Frontal cortex (tissue), 4 donors: ENCODE data around the gene ECE1. TPM values are rescaled to one million over a fixed set of nuclear protein-coding genes. Genes with fewer than 3 reads are reported as not detected.
"Not testable (repeated sequence)": the region's sequence is repeated elsewhere in the genome, so short reads cannot be mapped to it uniquely, and the experiment has no call there.

Source experiments
- DNase-seq, 2 donors: peaks; one replicate each; pipeline ENCODE4 v3.0.0; 2012; ENCODE audit warnings: low spot score in 2 of 2
- FAIRE-seq: peaks from 2 replicates; lab custom pipeline; 2012; peaks lifted over from hg19 to GRCh38; lab: Jason Lieb, UNC
- total RNA-seq: library from RNA; depleted of rRNA; stranded (reverse); fragments of >200 nt; gene quantifications from one replicate; pipeline ENCODE4 v1.2.3, GENCODE V29; 2014
- donor health status: control.
- donor health status: control.
- donor health status: control.

The ECE1 gene
- total RNA-seq, 1 donor from 2014 or later: 8.2 TPM

- FAIRE-seq: not testable (repeated sequence)
Measured at GRCh38 chr1:21170837-21171236, 119.4 kb downstream of the ECE1 start.

GRCh38 chr1:21168444-21168843, 121.8 kb downstream of the ECE1 start:
- FAIRE-seq (no peak), DNase-seq (no peak)

More at GRCh38 chr1:21170837-21171236, 119.4 kb downstream of the ECE1 start:
- not testable (repeated sequence) for DNase-seq

Other genes starting within 250 kb of the ECE1 start
- gene EIF4G3, start 113.6 kb downstream of the ECE1 start, total RNA-seq: 50.5 TPM
- gene NBPF3, start 149.7 kb upstream of the ECE1 start, total RNA-seq: 11.0 TPM
- gene ALPL, start 219.0 kb upstream of the ECE1 start, total RNA-seq: 4.9 TPM